CD4-positive, alpha-beta memory T cell (primary cell): ENCODE data around the gene GC. TPM values are rescaled to one million over a fixed set of nuclear protein-coding genes. Genes with fewer than 3 reads are reported as not detected.
"Not testable (repeated sequence)": the region's sequence is repeated elsewhere in the genome, so short reads cannot be mapped to it uniquely, and the experiment has no call there.

ENCODE experiments used
- CTCF ChIA-PET: fragments of 350-600 bp; sonication (Branson Sonifier 250); formaldehyde crosslinking; loops from one replicate; lab custom pipeline; 2021; ENCODE audit warnings: inconsistent platforms; ENCODE audit not compliant: partially characterized antibody; lab: Charles Lee
- POLR2A ChIA-PET: fragments of 350-600 bp; sonication (Branson Sonifier 250); formaldehyde crosslinking; loops from one replicate; lab custom pipeline; 2021; ENCODE audit not compliant: partially characterized antibody; lab: Charles Lee
- DNase-seq, 5 donors: peaks; one replicate each; pipeline versions ENCODE4 v3.0.0 to v3.0.0-alpha.2; 2020 to 2022; ENCODE audit warnings: mixed read lengths in 1 of 5
- H3K27ac ChIP-seq: one replicate; pipeline ENCODE4 v1.7.0; 2013; ENCODE audit warnings: low read depth, low read length
- H3K27me3 ChIP-seq: 2 replicates; pipeline ENCODE4 v1.7.0; 2013; ENCODE audit warnings: mild to moderate bottlenecking, low read length, moderate library complexity; ENCODE audit not compliant: insufficient read depth
- H3K36me3 ChIP-seq: 2 replicates; pipeline ENCODE4 v1.7.0; 2013; ENCODE audit warnings: mild to moderate bottlenecking, low read length, moderate library complexity; ENCODE audit not compliant: insufficient read depth
- H3K4me1 ChIP-seq: 2 replicates; pipeline ENCODE4 v1.7.0; 2013; ENCODE audit warnings: mild to moderate bottlenecking, low read length, moderate library complexity; ENCODE audit not compliant: insufficient read depth
- H3K4me3 ChIP-seq, 2 donors: one replicate each; pipeline ENCODE4 v1.7.0; 2013; ENCODE audit warnings: low read length in 2 of 2, mild to moderate bottlenecking in 1 of 2
- H3K9me3 ChIP-seq, 2 donors: one replicate each; pipeline ENCODE4 v1.7.0; 2013; ENCODE audit warnings: low read length in 2 of 2, control low read depth in 1 of 2; ENCODE audit not compliant: control insufficient read depth in 1 of 2
- H3K27ac Mint-ChIP-seq, 7 donors: one replicate each; pipeline ENCODE4 v1.8.0; 2020 to 2021; ENCODE audit warnings: mixed read lengths in 7 of 7, mild to moderate bottlenecking in 6 of 7, inconsistent platforms in 3 of 7, moderate library complexity in 3 of 7
- H3K27me3 Mint-ChIP-seq, 2 donors: one replicate each; pipeline ENCODE4 v1.8.0; 2020 to 2021; ENCODE audit warnings: mixed read lengths in 2 of 2
- H3K36me3 Mint-ChIP-seq, 2 donors: one replicate each; pipeline ENCODE4 v1.8.0; 2020 to 2021; ENCODE audit warnings: mixed read lengths in 2 of 2, inconsistent platforms in 1 of 2, mild to moderate bottlenecking in 1 of 2
- H3K4me1 Mint-ChIP-seq, 4 donors: one replicate each; pipeline ENCODE4 v1.8.0; 2020 to 2021; ENCODE audit warnings: mixed read lengths in 4 of 4, mild to moderate bottlenecking in 1 of 4
- H3K4me3 Mint-ChIP-seq, 8 donors: one replicate each; pipeline ENCODE4 v1.8.0; 2020 to 2021; ENCODE audit warnings: mixed read lengths in 8 of 8, mild to moderate bottlenecking in 7 of 8, moderate library complexity in 6 of 8, inconsistent platforms in 3 of 8
- H3K9me3 Mint-ChIP-seq, 8 donors: one replicate each; pipeline ENCODE4 v1.8.0; 2020 to 2021; ENCODE audit warnings: mixed read lengths in 8 of 8, mild to moderate bottlenecking in 5 of 8, inconsistent platforms in 3 of 8, moderate library complexity in 1 of 8
- intact Hi-C: fragments of 100-400 bp; cut with micrococcal nuclease; formaldehyde crosslinking; loops from one replicate; pipeline ENCODE4 v1.15.1; 2023
- polyA plus RNA-seq, 2 donors: library from polyadenylated mRNA; unstranded; fragments of 300-500 nt; fragmentation: Illumina TruSeq; gene quantifications; one replicate each; pipeline ENCODE4 v1.2.3, GENCODE V29; 2021
- total RNA-seq, 2 experiments: library from RNA; stranded (reverse); gene quantifications; one replicate each; pipeline ENCODE4 v1.2.3, GENCODE V29; 2021

GC gene
- total and polyA plus RNA-seq, 4 experiments from 2014 or later: not detected

DNA sequence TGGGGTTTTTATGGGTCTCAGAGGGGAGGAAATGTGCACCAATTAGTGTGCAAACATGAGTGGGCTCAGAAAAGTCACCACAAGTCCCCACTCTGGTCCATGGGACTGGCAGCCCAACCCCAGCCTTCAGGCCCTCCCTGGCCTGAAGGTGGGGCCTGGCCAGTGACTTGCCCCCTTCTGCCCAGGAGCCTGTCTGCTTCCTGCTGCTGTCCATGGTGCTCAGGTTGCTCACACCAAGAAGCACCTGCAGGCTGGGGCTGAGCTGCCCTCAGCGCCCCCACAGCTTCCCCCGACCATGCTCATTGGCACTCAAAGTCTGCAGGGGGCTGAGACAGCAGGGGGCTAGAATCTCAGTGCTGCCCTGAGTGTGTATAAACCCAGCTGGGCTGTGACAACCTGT, 30.6 kb upstream of the GC start:
- ChIA-PET CTCF (no interaction called here), POLR2A (no interaction called here)
- no peak overlapping the region for H3K27ac Mint-ChIP-seq
- H3K36me3 Mint-ChIP-seq: no peaks in the 10 kb centered on the region
- H3K9me3 Mint-ChIP-seq: peaks cover 0 to 3% (median 0%) of the 10 kb centered on the region in 8 donors
- DNase-seq: no peak
- no peaks in the 10 kb centered on the region for H3K4me1 ChIP-seq
- no peaks in the 10 kb centered on the region for H3K9me3 ChIP-seq
- H3K27me3 Mint-ChIP-seq: peaks cover 0 to 2% of the 10 kb centered on the region in 2 donors
- H3K27ac ChIP-seq: no peak overlapping the region
- no peak overlapping the region for H3K4me3 ChIP-seq
- H3K27me3 ChIP-seq: no peaks in the 10 kb centered on the region
- no peaks in the 10 kb centered on the region for H3K4me1 Mint-ChIP-seq
- intact Hi-C loops: no loop called here
- H3K4me3 Mint-ChIP-seq: no peak overlapping the region
- no peaks in the 10 kb centered on the region for H3K36me3 ChIP-seq

DNA sequence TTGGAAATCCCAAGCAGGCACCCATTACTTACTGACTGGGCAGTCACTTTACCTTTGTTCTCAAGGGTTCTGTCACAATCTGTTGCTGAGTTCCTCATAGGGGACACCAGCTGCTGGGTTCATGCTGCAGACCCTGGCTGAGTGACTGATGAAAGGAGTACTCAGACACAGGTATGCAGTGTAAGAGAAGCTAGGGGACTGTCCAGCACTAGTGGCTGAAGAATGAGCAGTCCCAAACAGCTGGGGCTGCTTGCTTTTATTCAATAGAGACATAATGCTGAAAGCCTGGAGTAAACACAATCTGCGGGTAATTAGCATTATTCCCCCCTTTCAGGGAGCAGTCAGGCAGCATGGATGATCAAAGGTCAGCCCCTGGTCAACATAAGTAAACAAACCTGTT, 25.9 kb upstream of the GC start:
- H3K27me3 Mint-ChIP-seq, CTCF ChIA-PET, DNase-seq, H3K9me3 ChIP-seq, H3K4me3 ChIP-seq, POLR2A ChIA-PET, H3K9me3 Mint-ChIP-seq, H3K27ac ChIP-seq, H3K36me3 ChIP-seq, H3K36me3 Mint-ChIP-seq, H3K4me1 ChIP-seq, H3K27me3 ChIP-seq, intact Hi-C loops, H3K4me1 Mint-ChIP-seq, H3K27ac Mint-ChIP-seq, H3K4me3 Mint-ChIP-seq: not testable (repeated sequence)

DNA sequence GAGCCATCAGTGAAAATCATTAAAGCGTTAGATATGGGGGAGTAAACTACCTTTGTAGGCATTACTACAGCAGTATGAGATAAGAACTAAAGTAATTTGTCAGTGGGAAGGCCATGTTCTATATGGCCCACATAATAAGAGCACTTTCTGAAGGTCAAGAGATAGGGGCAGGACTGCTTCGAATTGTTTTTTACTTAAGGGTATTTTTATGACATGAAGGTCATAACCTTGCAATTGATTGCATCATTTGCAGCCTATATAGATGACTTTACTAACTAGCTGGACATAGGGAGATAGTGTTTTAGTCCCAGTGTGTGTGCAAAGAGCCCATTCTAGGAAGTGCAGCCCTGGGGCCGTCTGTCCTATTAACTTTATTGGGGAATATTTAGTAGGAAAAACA, 23.6 kb upstream of the GC start:
- Histone ChIP-seq H3K9me3 (no peaks in the 10 kb centered on the region), H3K4me3 (no peak overlapping the region), H3K27ac (no peak overlapping the region), H3K36me3 (no peaks in the 10 kb centered on the region), H3K4me1 (no peaks in the 10 kb centered on the region), H3K27me3 (no peaks in the 10 kb centered on the region)
- Mint-ChIP-seq H3K4me3 (no peak overlapping the region), H3K27me3 (peaks cover 0 to 3% of the 10 kb centered on the region in 2 donors), H3K27ac (no peak overlapping the region), H3K9me3 (peaks cover 0 to 2% (median 0%) of the 10 kb centered on the region in 8 donors), H3K4me1 (no peaks in the 10 kb centered on the region), H3K36me3 (no peaks in the 10 kb centered on the region)
- ChIA-PET CTCF (no interaction called here), POLR2A (no interaction called here)
- DNase-seq: no peak
- intact Hi-C loops: no loop called here

DNA sequence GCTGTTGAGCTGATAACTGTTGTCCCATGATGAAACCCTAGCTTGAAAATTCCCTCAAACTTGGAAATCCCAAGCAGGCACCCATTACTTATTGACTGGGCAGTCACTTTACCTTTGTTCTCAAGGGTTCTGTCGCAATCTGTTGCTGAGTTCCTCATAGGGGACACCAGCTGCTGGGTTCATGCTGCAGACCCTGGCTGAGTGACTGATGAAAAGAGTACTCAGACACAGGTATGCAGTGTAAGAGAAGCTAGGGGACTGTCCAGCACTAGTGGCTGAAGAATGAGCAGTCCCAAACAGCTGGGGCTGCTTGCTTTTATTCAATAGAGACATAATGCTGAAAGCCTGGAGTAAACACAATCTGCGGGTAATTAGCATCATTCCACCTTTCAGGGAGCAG, 21.4 kb upstream of the GC start:
- H3K4me3 ChIP-seq, H3K4me1 ChIP-seq, DNase-seq, H3K27ac ChIP-seq, H3K9me3 ChIP-seq, intact Hi-C loops, H3K36me3 Mint-ChIP-seq, H3K4me3 Mint-ChIP-seq, H3K4me1 Mint-ChIP-seq, H3K9me3 Mint-ChIP-seq, H3K27me3 ChIP-seq, POLR2A ChIA-PET, H3K36me3 ChIP-seq, H3K27me3 Mint-ChIP-seq, H3K27ac Mint-ChIP-seq, CTCF ChIA-PET: not testable (repeated sequence)

DNA sequence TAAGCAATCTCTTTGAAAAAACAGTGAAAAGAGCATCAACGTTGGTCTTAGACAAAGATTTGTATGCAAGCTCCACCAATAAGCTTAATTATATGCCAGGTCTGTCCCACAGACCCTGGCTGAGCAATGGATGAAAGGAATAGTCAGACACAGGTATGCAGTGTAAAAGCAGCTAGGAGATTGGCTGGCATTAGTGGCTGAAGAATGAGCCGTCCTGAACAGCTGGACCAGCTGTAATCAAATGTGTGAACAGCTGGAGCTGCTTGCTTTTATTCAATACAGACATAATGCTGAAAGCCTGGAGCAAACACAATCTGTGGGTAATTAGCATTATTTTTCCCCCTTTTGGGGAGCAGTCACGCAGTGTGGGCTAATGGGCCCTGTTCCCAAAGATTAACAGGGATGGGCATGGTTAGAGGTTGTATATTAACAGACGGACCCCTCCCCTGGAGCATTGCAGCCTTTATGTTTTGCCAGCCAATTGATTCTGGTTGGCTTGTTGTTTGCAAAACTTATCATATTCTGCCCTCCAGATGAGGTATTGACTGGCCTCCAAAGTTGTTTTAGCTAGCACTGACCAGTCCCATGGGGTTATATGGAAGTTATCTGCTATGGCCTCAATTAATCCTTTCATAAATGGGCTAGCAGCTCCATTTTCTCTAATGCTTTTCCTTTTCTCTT, 20.3 kb upstream of the GC start:
- intact Hi-C loops, H3K27me3 Mint-ChIP-seq, H3K9me3 Mint-ChIP-seq, H3K4me3 Mint-ChIP-seq, H3K27me3 ChIP-seq, H3K4me1 ChIP-seq, H3K36me3 ChIP-seq, H3K4me1 Mint-ChIP-seq, CTCF ChIA-PET, DNase-seq, H3K27ac ChIP-seq, POLR2A ChIA-PET, H3K27ac Mint-ChIP-seq, H3K36me3 Mint-ChIP-seq, H3K9me3 ChIP-seq, H3K4me3 ChIP-seq: not testable (repeated sequence)

DNA sequence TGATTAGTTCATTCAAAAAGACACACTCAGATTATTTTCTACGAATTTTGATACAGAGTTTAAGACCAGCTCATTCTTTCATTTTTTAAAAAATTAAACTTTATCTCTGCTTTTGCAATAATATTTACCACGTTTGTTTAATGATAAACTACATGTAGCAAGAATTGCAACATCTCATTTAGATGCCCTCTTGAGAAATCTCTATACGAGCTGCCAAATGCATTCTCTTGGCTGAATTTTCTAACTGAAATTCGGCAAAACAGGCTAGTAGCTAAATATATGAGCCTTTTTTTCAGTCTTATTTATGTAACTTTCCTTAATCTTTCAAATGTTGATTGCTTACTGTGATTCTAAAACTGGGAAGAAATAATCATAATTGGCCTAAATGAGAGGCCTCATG, 2.1 kb upstream of the GC start:
- intact Hi-C loops: no loop called here
- Mint-ChIP-seq H3K4me1 (no peaks in the 10 kb centered on the region), H3K9me3 (peaks cover 0 to 2% (median 0%) of the 10 kb centered on the region in 8 donors), H3K27ac (no peak overlapping the region), H3K36me3 (no peaks in the 10 kb centered on the region), H3K4me3 (no peak overlapping the region), H3K27me3 (peaks cover 0 to 3% of the 10 kb centered on the region in 2 donors)
- DNase-seq: no peak
- no peaks in the 10 kb centered on the region for H3K9me3 ChIP-seq
- H3K36me3 ChIP-seq: no peaks in the 10 kb centered on the region
- no peaks in the 10 kb centered on the region for H3K4me1 ChIP-seq
- H3K27ac ChIP-seq: no peak overlapping the region
- no peaks in the 10 kb centered on the region for H3K27me3 ChIP-seq
- ChIA-PET CTCF (no interaction called here), POLR2A (no interaction called here)
- H3K4me3 ChIP-seq: no peak overlapping the region

DNA sequence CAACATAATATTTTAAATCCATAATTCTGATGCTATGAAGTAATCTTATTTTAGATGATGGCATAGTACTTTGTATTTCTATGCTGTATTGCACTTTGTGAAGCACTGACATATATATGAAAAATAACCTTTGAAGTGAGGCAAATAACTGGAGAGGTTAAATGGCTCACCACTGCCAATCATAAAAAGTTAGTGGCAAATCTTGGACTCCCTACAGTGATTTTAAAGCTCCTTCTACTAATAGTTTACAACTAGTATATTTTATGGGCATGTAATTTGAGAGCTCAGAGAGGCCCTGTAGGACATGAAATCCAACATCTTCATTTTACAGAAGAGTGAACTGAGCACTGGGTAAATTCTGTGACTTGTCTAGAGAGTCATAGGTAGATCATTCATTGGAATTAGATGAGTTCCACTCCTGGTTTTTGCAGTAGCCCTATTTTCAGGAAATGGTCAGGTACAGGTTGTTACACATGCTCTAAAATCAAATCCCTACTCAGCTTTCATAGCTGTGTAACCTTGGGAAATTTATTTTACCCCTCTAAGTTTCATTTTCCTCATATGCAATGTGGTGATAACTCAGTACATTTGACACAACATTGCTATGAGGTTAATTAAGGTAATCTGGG, 804 bp upstream of the GC start:
- no peaks in the 10 kb centered on the region for H3K36me3 ChIP-seq
- ChIA-PET CTCF (no interaction called here), POLR2A (no interaction called here)
- no peak overlapping the region for H3K27ac ChIP-seq
- intact Hi-C loops: no loop called here
- H3K9me3 ChIP-seq: no peaks in the 10 kb centered on the region
- Mint-ChIP-seq H3K4me1 (no peaks in the 10 kb centered on the region), H3K27ac (no peak overlapping the region), H3K36me3 (no peaks in the 10 kb centered on the region), H3K27me3 (peaks cover 0 to 3% of the 10 kb centered on the region in 2 donors), H3K4me3 (no peak overlapping the region), H3K9me3 (peaks cover 0 to 2% (median 0%) of the 10 kb centered on the region in 8 donors)
- no peak overlapping the region for H3K4me3 ChIP-seq
- no peak for DNase-seq
- no peaks in the 10 kb centered on the region for H3K27me3 ChIP-seq
- no peaks in the 10 kb centered on the region for H3K4me1 ChIP-seq
